ENCODE measurements around the gene ZNF236. TPM values are rescaled to one million over a fixed set of nuclear protein-coding genes. Genes with fewer than 3 reads are reported as not detected.

The ZNF236 gene
- polyA plus RNA-seq, 6 donors from 2014 or later: 6.1 to 14.8 (median 7.7) TPM

- peaks cover 0 to 13% of the 10 kb centered on the region in 2 donors for H3K36me3 Mint-ChIP-seq
- H3K27me3 Mint-ChIP-seq: no peaks in the 10 kb centered on the region
- peaks cover 3 to 11% (median 11%) of the 10 kb centered on the region in 3 donors for H3K4me1 Mint-ChIP-seq
- DNase-seq (no peak), ATAC-seq (ENCODE audit: low read depth in 2 of 2) (no peak)
- H3K9me3 Mint-ChIP-seq: no peaks in the 10 kb centered on the region
- no peak overlapping the region for H3K4me3 Mint-ChIP-seq
- H3K27ac Mint-ChIP-seq: peak overlapping the region in 2 of 6 donors; percentile 4 to 28
Measured at GRCh38 chr18:76850112-76850511, 27.8 kb downstream of the ZNF236 start.

DNA sequence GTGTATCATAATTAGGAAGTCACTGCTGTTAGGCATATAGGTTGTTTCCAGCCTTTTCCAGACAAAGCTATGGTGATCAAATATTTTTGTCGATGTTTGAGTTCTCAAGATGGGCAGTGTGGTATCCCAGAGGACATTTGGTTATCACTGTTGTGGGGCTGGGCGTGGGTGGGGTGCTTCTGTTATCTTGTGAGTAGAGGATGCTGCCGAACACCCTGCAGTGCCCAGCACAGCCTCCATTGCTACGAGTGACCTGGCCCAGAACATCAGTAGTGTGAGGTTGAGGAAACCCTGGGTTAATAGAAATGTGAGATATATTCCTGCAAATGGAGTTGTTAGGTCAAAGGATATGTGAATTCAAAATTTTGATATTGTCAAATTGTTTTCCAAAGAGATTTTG is 33.2 kb downstream of the ZNF236 start:
- no peak for DNase-seq
- Mint-ChIP-seq H3K4me3 (no peak overlapping the region), H3K36me3 (peaks cover 17 to 35% of the 10 kb centered on the region in 2 donors), H3K27me3 (no peaks in the 10 kb centered on the region), H3K9me3 (no peaks in the 10 kb centered on the region), H3K4me1 (peaks cover 0 to 9% (median 0%) of the 10 kb centered on the region in 3 donors), H3K27ac (no peak overlapping the region)
- ATAC-seq (ENCODE audit: low read depth in 2 of 2): no peak

DNA sequence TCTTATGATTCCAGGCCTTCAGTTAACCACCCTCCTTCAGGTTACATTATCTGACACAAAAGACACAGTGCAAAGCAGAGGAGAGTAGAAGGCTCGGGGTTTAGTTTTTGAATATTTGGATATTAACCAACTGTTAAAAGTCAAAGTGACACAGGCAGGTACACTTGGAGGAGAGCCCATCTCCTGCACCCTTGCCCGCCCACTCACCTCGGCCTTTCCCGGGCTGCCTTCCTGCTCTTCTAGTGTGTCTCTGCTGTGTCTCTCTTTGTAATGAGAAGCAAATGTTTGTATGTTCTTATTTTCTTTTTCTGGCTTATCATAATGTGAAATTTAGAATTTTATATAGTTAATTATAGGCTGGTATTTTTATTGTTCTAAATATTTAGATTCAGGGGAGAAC is 35.1 kb downstream of the ZNF236 start:
- Mint-ChIP-seq H3K4me3 (no peak overlapping the region), H3K36me3 (peaks cover 20 to 35% of the 10 kb centered on the region in 2 donors), H3K27me3 (no peaks in the 10 kb centered on the region), H3K27ac (peak overlapping the region in 1 of 6 donors; percentile 53), H3K4me1 (peaks cover 0 to 9% (median 0%) of the 10 kb centered on the region in 3 donors), H3K9me3 (no peaks in the 10 kb centered on the region)
- ATAC-seq (ENCODE audit: low read depth in 2 of 2): no peak
- DNase-seq: no peak

DNA sequence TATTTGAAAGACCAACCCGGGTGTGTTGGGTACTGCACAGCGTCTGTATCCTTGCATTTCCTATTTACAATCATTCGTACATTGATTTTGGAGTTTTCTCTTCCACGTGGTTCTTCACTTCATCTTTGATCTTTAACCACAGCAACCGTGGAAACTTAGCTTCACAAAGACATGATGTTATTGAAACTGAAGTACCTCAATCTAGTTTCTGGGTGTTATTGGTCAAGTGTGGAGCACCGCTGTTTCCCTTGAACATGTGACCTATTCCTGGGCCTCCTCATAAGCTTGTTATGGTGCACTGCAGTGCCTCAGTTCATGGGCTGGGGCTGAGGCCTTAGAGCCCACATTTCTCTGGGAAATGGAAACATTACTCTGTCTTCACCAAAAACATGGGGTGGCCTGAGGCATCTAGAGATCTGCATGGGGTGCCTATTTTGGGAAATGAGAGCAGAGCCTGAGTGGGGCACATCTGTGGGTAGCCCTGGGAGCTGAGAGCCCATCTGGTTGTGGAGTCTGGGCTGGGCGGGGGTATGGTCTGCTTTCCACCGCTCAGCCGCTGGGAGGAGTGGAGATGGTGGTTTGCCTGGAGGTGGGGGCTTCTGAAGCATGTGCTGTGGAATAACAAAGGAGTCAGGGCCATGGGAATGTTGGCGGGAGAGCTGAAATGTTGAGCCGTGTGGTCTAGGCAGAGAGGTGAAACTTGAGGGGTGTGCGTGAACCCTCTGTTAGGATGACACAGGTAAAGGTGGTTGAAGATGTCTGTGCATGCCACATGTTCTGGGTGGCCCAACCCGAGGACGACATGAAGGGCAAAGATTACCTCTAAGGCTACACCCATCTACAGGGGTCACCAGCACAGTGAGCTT is 37.4 kb downstream of the ZNF236 start:
- ATAC-seq (ENCODE audit: low read depth in 2 of 2) (no peak), DNase-seq (no peak)
- peak overlapping the region in 2 of 8 donors; percentile 22 to 55 for H3K4me3 Mint-ChIP-seq
- peaks cover 0 to 9% (median 0%) of the 10 kb centered on the region in 3 donors for H3K4me1 Mint-ChIP-seq
- H3K27ac Mint-ChIP-seq: peak overlapping the region in 2 of 6 donors; percentile 54 to 88
- peaks cover 0 to 3% (median 0%) of the 10 kb centered on the region in 7 donors for H3K9me3 Mint-ChIP-seq
- no peaks in the 10 kb centered on the region for H3K27me3 Mint-ChIP-seq
- peaks cover 33 to 41% of the 10 kb centered on the region in 2 donors for H3K36me3 Mint-ChIP-seq

DNA sequence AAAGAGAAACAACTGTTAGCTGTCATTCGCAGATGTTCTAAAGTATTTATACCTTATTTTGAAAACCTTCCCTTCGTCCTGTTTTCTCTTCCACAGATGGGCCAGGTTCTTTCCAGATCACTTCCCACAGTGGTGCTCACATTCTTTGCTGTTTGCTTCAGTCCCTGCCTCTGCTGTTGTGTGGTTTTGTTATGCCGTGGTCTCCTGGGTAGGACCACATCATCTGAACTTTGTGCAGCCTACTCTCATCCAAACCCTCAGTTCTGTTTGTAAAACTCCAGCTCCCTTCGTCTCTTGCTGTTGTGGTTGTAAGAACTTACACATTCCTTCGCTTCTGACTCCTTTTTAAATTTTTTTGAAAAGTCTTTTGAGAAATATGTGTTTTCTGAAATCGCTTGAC is 38.1 kb downstream of the ZNF236 start:
- H3K27ac Mint-ChIP-seq: no peak overlapping the region
- no peak overlapping the region for H3K4me3 Mint-ChIP-seq
- DNase-seq: no peak
- H3K27me3 Mint-ChIP-seq: no peaks in the 10 kb centered on the region
- ATAC-seq (ENCODE audit: low read depth in 2 of 2): no peak
- peaks cover 0 to 3% (median 0%) of the 10 kb centered on the region in 7 donors for H3K9me3 Mint-ChIP-seq
- peaks cover 33 to 41% of the 10 kb centered on the region in 2 donors for H3K36me3 Mint-ChIP-seq
- H3K4me1 Mint-ChIP-seq: peaks cover 0 to 9% (median 0%) of the 10 kb centered on the region in 3 donors

GRCh38 chr18:76866666-76867065 is 44.3 kb downstream of the ZNF236 start:
- Mint-ChIP-seq H3K27ac (peak overlapping the region in 3 of 6 donors; percentile 39 to 81 (median 48)), H3K4me1 (peaks cover 3 to 5% (median 4%) of the 10 kb centered on the region in 3 donors), H3K36me3 (peaks cover 30 to 31% of the 10 kb centered on the region in 2 donors)

DNA sequence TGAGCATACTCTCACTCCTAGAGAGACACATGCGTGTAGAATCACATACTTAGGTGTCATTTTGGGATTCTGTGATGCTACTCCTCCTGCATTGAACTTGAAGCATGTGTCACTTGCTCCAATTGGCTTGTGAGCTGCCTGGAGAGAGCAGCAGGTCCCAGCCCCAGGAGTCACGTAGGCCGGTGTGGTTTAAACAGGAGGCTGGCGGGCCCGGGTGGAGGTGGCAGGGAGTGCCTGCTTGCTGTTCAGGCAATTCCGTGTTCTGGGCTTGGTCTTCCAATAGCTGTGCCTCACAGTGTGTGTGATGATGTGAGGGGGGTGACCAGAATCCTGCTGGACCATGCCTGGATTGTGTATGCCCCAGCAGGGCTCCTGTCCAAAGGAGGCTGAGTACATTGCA is 51.0 kb downstream of the ZNF236 start:
- H3K27me3 Mint-ChIP-seq: no peaks in the 10 kb centered on the region
- DNase-seq (no peak), ATAC-seq (ENCODE audit: low read depth in 2 of 2) (no peak)
- H3K4me1 Mint-ChIP-seq: peaks cover 3 to 12% (median 9%) of the 10 kb centered on the region in 3 donors
- H3K27ac Mint-ChIP-seq: no peak overlapping the region
- H3K4me3 Mint-ChIP-seq: no peak overlapping the region
- H3K9me3 Mint-ChIP-seq: no peaks in the 10 kb centered on the region
- peaks cover 24 to 33% of the 10 kb centered on the region in 2 donors for H3K36me3 Mint-ChIP-seq

More at GRCh38 chr18:76866666-76867065, 44.3 kb downstream of the ZNF236 start:
- peaks cover 0 to 3% (median 0%) of the 10 kb centered on the region in 7 donors for H3K9me3 Mint-ChIP-seq
- no peak for ATAC-seq (ENCODE audit: low read depth in 2 of 2)
- no peak for DNase-seq
- no peaks in the 10 kb centered on the region for H3K27me3 Mint-ChIP-seq
- peak overlapping the region in 1 of 8 donors; percentile 14 for H3K4me3 Mint-ChIP-seq

DNA sequence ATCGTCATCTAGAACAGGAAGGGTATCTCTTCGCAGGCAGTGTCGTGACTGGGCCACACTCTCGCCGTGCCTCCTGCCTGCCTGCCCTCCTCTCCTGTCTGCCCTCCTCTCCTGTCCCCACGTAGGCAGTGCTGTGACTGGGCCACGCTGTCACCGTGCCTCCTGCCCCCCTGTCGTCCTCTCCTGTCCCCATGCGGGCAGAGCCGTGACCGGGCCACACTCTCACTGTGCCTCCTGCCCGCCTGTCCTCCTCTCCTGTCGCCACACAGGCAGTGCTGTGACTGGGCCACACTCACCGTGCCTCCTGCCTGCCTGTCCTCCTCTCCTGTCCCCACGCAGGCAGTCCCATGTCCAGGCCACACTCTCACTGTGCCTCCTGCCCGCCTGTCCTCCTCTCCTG is 51.4 kb downstream of the ZNF236 start:
- ATAC-seq (ENCODE audit: low read depth in 2 of 2) (no peak), DNase-seq (no peak)
- Mint-ChIP-seq H3K36me3 (peaks cover 21 to 33% of the 10 kb centered on the region in 2 donors), H3K4me3 (no peak overlapping the region), H3K9me3 (no peaks in the 10 kb centered on the region), H3K4me1 (peaks cover under 1 to 12% (median 9%) of the 10 kb centered on the region in 3 donors), H3K27ac (peak overlapping the region in 1 of 6 donors; percentile 72), H3K27me3 (no peaks in the 10 kb centered on the region)

DNA sequence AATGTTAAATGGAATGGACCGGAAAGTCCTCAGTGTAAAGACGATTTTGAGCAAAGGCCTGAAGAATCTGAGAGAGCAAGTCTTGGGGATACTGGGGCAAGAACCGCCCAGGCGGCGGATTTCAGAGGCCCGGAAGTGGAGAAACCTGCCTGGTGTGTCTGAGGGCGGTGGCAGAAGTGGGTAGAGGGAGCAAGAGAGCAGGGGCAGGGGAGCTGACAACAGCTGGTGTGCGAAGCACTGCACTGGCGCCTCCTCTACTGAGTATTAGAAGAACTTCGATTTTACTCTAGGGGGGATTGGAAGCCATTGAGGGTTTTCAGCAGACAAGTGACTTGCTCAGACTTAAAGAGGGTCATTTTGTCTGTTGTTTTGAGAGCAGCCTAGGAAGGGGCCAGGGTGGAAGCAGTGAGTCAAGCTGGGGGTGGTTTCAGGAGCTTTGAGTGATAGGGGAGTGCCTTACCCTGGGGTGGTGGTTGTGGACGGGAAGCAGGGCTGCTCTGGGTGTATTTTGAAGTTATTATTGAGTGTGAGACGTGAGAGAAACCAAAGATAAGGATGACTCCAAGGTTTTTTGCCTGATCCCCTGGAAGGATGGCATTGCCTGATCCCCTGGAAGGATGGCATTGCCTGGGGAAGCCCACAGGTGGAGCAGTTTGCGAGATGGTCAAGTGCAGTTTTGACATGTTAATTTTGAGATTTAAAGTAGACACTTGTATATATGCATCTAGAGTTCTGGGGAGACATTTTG is 52.5 kb downstream of the ZNF236 start:
- H3K9me3 Mint-ChIP-seq: no peaks in the 10 kb centered on the region
- ATAC-seq (ENCODE audit: low read depth in 2 of 2): no peak

GRCh38 chr18:76875390-76876325 is 53.3 kb downstream of the ZNF236 start:
- Mint-ChIP-seq H3K27ac (peak overlapping the region in 1 of 6 donors; percentile 37), H3K4me1 (peaks cover 0 to 7% (median 5%) of the 10 kb centered on the region in 3 donors), H3K36me3 (peaks cover 12 to 25% of the 10 kb centered on the region in 2 donors), H3K4me3 (no peak overlapping the region), H3K9me3 (no peaks in the 10 kb centered on the region), H3K27me3 (no peaks in the 10 kb centered on the region)
- ATAC-seq (ENCODE audit: low read depth in 2 of 2) (no peak), DNase-seq (peak; percentile 14)

More for the DNA sequence above, 52.5 kb downstream of the ZNF236 start:
- no peaks in the 10 kb centered on the region for H3K27me3 Mint-ChIP-seq
- DNase-seq: no peak
- H3K4me1 Mint-ChIP-seq: peaks cover 0 to 12% (median 9%) of the 10 kb centered on the region in 3 donors
- peaks cover 17 to 33% of the 10 kb centered on the region in 2 donors for H3K36me3 Mint-ChIP-seq
- H3K27ac Mint-ChIP-seq: peak overlapping the region in 3 of 6 donors; percentile 25 to 54 (median 37)
- H3K4me3 Mint-ChIP-seq: no peak overlapping the region

- Mint-ChIP-seq H3K36me3 (peaks cover 17 to 37% of the 10 kb centered on the region in 2 donors), H3K4me1 (peaks cover 0 to 7% (median 5%) of the 10 kb centered on the region in 3 donors), H3K4me3 (no peak overlapping the region), H3K27ac (no peak overlapping the region), H3K9me3 (no peaks in the 10 kb centered on the region), H3K27me3 (no peaks in the 10 kb centered on the region)
- DNase-seq (no peak), ATAC-seq (ENCODE audit: low read depth in 2 of 2) (no peak)
Measured at GRCh38 chr18:76878426-76878825, 56.1 kb downstream of the ZNF236 start.

- peaks cover 21 to 23% of the 10 kb centered on the region in 2 donors for H3K36me3 Mint-ChIP-seq
- ATAC-seq (ENCODE audit: low read depth in 2 of 2): no peak
Measured at GRCh38 chr18:76880026-76880425, 57.7 kb downstream of the ZNF236 start.

More at GRCh38 chr18:76880026-76880425, 57.7 kb downstream of the ZNF236 start:
- no peaks in the 10 kb centered on the region for H3K27me3 Mint-ChIP-seq
- H3K9me3 Mint-ChIP-seq: no peaks in the 10 kb centered on the region
- no peak for DNase-seq
- no peak overlapping the region for H3K4me3 Mint-ChIP-seq
- H3K27ac Mint-ChIP-seq: no peak overlapping the region
- H3K4me1 Mint-ChIP-seq: peaks cover 0 to 1% (median 0%) of the 10 kb centered on the region in 3 donors

Data from naive B cell (primary cell).